ENCODE measurements around the gene EFCAB9.

DNA sequence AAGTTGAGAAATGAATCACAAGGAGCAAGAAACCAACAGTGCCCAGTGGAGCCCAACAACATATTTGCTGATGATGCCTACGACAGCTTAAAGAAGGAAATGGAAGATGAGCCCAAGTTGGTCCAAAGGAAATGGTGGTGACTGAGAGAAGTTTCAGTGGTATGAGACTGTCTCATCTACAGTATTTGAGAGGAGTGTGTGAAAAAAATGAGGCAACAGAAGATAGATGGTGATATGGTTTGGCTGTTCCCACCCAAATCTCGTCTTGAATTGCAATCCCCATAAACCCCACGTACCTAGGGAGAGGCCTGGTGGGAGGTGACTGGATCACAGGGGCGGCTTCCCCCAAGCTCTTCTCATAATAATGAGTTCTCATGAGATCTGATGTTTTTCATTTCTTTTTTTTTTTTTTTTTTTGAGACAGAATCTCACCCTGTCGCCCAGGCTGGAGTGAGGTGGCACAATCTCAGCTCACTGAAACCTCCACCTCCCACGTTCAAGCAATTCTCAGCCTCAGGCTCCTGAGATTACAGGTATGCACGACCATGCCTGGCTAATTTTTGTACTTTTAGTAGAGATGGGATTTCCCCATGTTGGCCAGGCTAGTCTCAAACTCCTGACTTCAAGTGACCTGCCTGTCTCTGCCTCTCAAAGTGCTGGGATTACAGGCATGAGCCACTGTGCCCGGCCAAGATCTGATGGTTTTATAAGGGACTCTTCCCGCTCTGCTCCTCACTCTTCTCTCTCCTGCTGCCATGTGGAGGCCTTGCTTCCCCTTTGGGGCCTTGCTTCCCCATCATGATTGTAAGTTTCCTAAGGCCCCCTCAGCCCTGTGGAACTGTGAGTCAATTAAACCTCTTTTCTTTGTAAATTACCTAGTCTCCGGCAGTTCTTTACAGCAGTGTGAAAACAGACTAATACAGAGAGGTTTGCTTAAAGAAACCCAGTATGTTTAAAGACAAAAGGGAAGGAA, 30.2 kb downstream of the EFCAB9 start:
- TF ChIP-seq, protein P1, sequence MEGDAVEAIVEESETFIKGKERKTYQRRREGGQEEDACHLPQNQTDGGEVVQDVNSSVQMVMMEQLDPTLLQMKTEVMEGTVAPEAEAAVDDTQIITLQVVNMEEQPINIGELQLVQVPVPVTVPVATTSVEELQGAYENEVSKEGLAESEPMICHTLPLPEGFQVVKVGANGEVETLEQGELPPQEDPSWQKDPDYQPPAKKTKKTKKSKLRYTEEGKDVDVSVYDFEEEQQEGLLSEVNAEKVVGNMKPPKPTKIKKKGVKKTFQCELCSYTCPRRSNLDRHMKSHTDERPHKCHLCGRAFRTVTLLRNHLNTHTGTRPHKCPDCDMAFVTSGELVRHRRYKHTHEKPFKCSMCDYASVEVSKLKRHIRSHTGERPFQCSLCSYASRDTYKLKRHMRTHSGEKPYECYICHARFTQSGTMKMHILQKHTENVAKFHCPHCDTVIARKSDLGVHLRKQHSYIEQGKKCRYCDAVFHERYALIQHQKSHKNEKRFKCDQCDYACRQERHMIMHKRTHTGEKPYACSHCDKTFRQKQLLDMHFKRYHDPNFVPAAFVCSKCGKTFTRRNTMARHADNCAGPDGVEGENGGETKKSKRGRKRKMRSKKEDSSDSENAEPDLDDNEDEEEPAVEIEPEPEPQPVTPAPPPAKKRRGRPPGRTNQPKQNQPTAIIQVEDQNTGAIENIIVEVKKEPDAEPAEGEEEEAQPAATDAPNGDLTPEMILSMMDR (IDR thresholded peaks at IDR 0.05), result no peak
- TF ChIP-seq EZH2phosphoT487 (IDR thresholded peaks at IDR 0.05), result no peak
- TF ChIP-seq EZH2 (IDR thresholded peaks at IDR 0.05), result no peak

Measured in neural progenitor cell (in vitro differentiated cells).